HepG2 (cell line): ENCODE results near the gene SHISA4.
"Not testable (repeated sequence)": the region's sequence is repeated elsewhere in the genome, so short reads cannot be mapped to it uniquely, and the experiment has no call there.

ENCODE experiments used
- ASH2L ChIP-seq: fragments of 300-600, 200-600 bp; sonication (generic); IDR thresholded peaks from 2 replicates; pipeline ENCODE4 v1.7.0; 2017; ENCODE audit warnings: low read depth, mild to moderate bottlenecking, moderate library complexity, mixed read lengths, low read length; ENCODE audit not compliant: insufficient read length
- CREM ChIP-seq, 2 experiments: sonication (generic) in 1 of 2; formaldehyde crosslinking in 1 of 2; IDR thresholded peaks; 2 replicates each; pipeline versions ENCODE4 v1.4.0 to v1.6.1; 2016 to 2020; ENCODE audit warnings: antibody characterized with exemption in 1 of 2, mild to moderate bottlenecking in 1 of 2, missing genetic modification reagents in 1 of 2
- EZH2 ChIP-seq: conservative IDR thresholded peaks from 2 replicates; pipeline ENCODE4 v1.6.1; 2012; ENCODE audit warnings: mild to moderate bottlenecking, low read depth, low read length, moderate library complexity
- FOSL1 ChIP-seq: sonication (generic); formaldehyde crosslinking; IDR thresholded peaks from 2 replicates; pipeline ENCODE4 v1.9.0; 2021; ENCODE audit warnings: missing genetic modification reagents, borderline replicate concordance
- HDAC6 ChIP-seq: fragments of 200-600 bp; sonication (generic); IDR thresholded peaks from 2 replicates; pipeline ENCODE4 v1.7.0; 2017; ENCODE audit warnings: mild to moderate bottlenecking, antibody characterized with exemption, low read length, low read depth
- HOXA7 ChIP-seq: sonication (generic); formaldehyde crosslinking; IDR thresholded peaks from 2 replicates; pipeline ENCODE4 v1.8.1; 2022; ENCODE audit warnings: mild to moderate bottlenecking, missing genetic modification reagents, moderate library complexity
- ISL2 ChIP-seq: sonication (generic); formaldehyde crosslinking; IDR thresholded peaks from 2 replicates; pipeline ENCODE4 v1.5.0; 2020; ENCODE audit warnings: missing genetic modification reagents
- TARDBP ChIP-seq: sonication (generic); formaldehyde crosslinking; IDR thresholded peaks from 2 replicates; pipeline ENCODE4 v1.8.0; 2022; ENCODE audit warnings: mild to moderate bottlenecking, missing genetic modification reagents
- TCF7 ChIP-seq: sonication (generic); IDR thresholded peaks from 2 replicates; pipeline ENCODE4 v1.6.1; 2016; ENCODE audit warnings: antibody characterized with exemption, low read depth
- ZNF431 ChIP-seq: sonication (generic); formaldehyde crosslinking; IDR thresholded peaks from 2 replicates; pipeline ENCODE4 v1.9.0; 2022; ENCODE audit warnings: missing genetic modification reagents, low read depth, mild to moderate bottlenecking, borderline replicate concordance
- TF ChIP-seq, protein P1 (sequence below): sonication (generic); formaldehyde crosslinking; IDR thresholded peaks from 2 replicates; pipeline ENCODE4 v1.5.0; 2020; ENCODE audit warnings: mild to moderate bottlenecking, missing genetic modification reagents, moderate library complexity
- TF ChIP-seq, protein P2 (sequence below): sonication (generic); formaldehyde crosslinking; conservative IDR thresholded peaks from 2 replicates; pipeline ENCODE4 v1.4.0; 2020; ENCODE audit warnings: missing genetic modification reagents
- TF ChIP-seq, protein P3 (sequence below): sonication (generic); formaldehyde crosslinking; IDR thresholded peaks from 2 replicates; pipeline ENCODE4 v1.4.0; 2020; ENCODE audit warnings: missing genetic modification reagents

DNA sequence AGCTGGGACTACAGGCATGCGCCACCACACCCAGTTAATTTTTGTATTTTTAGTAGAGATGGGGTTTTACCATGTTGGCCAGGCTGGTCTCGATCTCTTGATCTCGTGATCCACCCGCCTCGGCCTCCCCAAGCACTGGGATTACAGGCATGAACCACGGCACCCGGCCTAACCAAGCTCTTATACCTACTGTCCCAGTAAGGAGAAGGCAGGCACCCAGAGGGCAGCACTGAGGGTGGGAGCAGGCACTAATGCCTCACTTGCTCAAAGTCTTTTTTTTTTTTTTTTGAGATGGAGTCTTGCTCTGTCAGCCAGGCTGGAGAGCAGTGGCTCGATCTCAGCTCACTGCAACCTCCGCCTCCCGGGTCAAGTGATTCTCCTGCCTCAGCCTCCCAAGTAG is 51.6 kb downstream of the SHISA4 start:
- not testable (repeated sequence) for TF ChIP-seq HOXA7 (CRISPR knock-in tag); CREM (IDR thresholded peaks at IDR 0.05); CREM (CRISPR knock-in tag; IDR thresholded peaks at IDR 0.05); EZH2; ASH2L; FOSL1 (CRISPR knock-in tag); TARDBP (CRISPR knock-in tag); ISL2 (CRISPR knock-in tag); HDAC6; TCF7; ZNF431 (CRISPR knock-in tag)
- TF ChIP-seq, protein P1, sequence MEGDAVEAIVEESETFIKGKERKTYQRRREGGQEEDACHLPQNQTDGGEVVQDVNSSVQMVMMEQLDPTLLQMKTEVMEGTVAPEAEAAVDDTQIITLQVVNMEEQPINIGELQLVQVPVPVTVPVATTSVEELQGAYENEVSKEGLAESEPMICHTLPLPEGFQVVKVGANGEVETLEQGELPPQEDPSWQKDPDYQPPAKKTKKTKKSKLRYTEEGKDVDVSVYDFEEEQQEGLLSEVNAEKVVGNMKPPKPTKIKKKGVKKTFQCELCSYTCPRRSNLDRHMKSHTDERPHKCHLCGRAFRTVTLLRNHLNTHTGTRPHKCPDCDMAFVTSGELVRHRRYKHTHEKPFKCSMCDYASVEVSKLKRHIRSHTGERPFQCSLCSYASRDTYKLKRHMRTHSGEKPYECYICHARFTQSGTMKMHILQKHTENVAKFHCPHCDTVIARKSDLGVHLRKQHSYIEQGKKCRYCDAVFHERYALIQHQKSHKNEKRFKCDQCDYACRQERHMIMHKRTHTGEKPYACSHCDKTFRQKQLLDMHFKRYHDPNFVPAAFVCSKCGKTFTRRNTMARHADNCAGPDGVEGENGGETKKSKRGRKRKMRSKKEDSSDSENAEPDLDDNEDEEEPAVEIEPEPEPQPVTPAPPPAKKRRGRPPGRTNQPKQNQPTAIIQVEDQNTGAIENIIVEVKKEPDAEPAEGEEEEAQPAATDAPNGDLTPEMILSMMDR (CRISPR knock-in tag): not testable (repeated sequence)
- TF ChIP-seq, protein P2, sequence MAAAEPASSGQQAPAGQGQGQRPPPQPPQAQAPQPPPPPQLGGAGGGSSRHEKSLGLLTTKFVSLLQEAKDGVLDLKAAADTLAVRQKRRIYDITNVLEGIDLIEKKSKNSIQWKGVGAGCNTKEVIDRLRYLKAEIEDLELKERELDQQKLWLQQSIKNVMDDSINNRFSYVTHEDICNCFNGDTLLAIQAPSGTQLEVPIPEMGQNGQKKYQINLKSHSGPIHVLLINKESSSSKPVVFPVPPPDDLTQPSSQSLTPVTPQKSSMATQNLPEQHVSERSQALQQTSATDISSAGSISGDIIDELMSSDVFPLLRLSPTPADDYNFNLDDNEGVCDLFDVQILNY: not testable (repeated sequence)
- TF ChIP-seq, protein P3, sequence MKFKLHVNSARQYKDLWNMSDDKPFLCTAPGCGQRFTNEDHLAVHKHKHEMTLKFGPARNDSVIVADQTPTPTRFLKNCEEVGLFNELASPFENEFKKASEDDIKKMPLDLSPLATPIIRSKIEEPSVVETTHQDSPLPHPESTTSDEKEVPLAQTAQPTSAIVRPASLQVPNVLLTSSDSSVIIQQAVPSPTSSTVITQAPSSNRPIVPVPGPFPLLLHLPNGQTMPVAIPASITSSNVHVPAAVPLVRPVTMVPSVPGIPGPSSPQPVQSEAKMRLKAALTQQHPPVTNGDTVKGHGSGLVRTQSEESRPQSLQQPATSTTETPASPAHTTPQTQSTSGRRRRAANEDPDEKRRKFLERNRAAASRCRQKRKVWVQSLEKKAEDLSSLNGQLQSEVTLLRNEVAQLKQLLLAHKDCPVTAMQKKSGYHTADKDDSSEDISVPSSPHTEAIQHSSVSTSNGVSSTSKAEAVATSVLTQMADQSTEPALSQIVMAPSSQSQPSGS: not testable (repeated sequence)
